ENCODE results near the gene AP1M1.
"Not testable (repeated sequence)": the region's sequence is repeated elsewhere in the genome, so short reads cannot be mapped to it uniquely, and the experiment has no call there.

AP1M1 gene

DNA sequence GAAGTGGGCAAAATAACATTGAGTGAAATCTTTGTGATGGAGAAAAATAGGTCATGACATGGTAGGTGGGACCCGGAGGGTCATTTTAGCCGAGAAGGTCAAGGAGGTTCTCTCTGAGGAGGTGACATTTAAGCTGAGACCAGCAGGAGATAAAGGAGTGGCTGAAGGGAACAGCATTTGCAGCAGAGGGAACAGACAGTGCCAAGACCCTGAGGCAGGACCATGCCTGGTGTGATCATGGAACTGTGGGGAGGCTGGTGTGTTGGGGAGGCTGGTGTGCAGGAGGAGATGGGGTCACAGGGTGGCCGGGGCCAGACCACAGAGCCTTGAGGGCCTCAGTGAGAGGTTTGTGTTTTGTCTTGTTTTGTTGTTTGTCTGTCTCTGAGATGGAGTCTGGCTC lies 67.5 kb downstream of the AP1M1 start:
- no peak for DNase-seq

DNA sequence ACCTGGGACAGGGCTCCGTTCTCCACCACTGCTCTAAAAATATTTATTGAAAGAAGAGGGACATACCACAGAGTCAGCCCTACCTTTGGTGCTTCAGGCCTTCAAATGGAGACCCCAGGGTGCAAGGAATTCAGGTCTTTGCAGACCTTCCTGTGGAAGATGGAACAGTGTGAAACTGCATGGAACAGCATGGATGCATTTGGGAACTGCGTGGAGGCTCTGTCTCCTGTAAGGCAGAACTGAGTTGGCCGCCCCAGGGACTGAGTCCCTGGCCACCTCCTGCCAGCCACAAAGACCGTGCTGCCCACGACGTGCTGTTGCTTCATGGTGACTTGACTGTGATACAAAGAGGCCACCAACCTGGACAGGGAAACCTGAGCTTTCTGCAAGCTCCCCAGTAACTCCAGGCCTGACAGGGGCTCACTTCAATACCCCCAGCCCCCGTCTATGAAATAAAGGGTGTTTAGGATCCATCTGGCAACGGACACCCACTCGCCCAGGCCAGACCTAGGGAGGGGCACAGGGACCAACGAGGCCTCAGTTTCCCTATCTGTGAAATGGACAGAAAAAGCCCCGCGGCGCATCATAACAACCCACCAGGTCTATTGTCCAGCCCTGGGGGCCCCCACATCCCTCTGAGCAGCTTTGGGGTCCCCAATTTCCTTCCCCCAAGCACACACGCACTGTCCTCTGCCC lies 68.3 kb downstream of the AP1M1 start:
- DNase-seq = no peak

DNA sequence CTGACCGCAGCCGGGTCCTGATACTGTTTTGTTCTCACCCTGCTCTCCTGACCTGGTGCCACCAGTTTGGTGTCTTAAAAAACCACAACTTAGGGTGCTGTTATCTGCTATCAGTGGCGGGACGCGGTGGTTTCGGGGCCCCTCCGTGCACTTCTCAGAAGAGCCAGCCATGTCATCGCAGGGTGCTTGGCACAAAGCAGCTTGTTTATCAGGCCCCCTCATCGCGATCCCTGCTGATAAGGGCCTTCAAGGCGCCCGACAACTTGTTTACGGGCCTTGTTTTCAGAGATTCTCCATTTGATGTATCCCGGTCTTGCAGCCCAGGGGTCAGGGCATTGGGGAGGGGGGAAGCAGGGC lies 68.9 kb downstream of the AP1M1 start:
- peak in 4 of 6 experiments; percentile 18 to 26 (median 23) for DNase-seq

DNA sequence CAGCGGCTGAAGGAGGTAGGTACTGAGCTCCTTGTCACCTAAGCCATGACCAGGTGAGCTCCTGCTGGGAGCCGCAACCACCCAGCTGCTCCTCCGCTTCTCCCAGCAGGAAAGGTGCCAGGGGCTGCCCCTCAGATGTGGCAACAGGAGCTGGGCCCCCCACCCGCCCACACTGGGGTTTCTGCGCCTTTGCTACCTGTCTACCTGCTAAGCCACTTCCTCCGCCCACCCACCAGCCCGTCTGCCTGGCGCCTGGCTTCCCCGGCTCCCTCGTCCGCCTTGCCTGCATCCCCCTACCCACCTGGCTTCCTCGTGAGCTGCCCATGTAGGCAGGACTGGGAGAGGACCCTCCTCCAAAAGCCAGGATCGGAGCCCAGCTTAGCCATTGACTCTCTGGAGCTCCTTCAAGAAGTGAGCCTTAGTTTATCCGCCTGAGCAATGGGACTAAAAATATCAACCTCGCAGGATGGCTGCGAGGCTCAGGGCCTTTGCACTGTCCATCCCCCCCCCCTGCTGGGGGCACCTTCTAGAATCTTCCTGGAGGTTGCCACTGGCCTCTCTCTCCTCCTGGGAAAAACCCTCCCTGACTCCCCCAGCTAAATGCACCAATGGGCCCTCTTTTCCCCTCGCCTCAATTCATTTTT lies 71.1 kb downstream of the AP1M1 start:
- DNase-seq = peak in 5 of 6 experiments; percentile 14 to 52 (median 25)

DNA sequence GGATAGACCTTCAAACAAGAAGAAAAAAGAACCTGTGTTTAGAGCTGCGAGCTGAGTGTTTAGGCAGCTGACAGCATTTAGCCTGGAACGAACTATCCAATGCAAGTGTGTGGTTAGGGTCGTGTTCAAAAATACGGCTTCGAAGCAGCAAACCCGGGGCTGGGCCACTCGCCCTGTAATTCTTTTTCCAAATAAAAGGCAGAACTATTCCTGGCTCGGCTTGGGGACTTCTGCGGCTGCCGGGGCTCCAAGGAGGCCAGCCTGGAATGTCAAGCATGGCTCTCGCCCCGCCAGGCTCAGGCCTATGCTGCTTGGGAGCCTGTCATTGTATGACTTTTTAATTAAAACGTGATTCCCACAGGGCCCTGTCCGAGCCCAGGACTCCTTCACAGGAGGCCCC lies 75.2 kb downstream of the AP1M1 start:
- no peak for DNase-seq

DNA sequence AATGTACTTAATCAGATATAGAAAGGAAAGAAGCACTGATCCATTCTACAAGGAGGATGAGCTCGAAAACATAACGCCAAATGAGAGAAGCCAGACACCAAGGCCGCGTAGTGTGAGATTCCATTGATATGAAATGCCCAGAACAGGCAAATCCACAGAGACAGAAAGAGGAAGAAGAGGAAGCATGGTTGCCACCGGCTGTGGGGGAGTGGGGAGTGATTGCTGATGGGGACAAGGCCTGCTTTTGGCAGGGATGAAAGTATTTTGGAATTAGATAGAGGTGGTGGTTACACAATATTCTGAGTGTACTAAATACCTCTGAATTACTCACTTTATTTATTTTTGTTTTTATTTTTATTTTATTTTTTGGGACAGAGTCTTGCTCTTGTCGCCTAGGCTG lies 76.7 kb downstream of the AP1M1 start:
- no peak for DNase-seq

DNA sequence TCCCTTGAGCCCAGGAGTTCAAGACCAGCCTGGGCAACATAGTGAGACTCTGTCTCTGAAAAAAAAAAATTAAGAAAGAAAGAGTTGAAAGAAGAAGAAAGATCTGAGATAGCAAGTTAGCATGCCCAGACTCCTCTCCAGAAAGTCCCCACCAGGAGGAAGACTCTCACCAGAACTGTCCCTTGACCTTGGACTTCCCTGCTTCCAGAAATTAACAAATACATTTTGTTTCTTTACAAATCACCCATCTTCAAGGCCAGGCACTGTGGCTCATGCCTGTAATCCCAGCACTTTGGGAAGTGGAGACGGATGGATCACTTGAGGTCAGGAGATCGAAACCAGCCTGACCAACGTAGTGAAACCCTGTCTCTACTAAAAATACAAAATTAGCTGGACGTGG lies 82.6 kb downstream of the AP1M1 start:
- DNase-seq = no peak

DNA sequence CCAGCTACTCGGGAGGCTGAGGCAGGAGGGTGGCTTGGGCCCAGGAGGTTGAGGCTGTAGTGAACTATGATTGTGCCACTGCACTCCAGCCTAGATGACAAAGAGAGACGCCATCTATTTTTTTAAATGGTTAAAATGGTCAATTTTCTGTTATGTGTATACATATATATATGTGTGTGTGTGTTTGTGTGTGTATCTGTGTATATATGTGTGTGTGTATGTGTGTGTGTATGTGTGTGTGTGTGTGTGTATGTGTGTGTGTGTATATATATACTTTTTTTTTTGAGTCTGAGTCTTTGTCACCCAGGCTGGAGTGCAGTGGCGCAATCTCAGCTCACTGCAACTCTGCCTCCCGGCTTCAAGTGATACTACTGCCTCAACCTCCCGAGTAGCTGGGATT lies 84.0 kb downstream of the AP1M1 start:
- DNase-seq = no peak

DNA sequence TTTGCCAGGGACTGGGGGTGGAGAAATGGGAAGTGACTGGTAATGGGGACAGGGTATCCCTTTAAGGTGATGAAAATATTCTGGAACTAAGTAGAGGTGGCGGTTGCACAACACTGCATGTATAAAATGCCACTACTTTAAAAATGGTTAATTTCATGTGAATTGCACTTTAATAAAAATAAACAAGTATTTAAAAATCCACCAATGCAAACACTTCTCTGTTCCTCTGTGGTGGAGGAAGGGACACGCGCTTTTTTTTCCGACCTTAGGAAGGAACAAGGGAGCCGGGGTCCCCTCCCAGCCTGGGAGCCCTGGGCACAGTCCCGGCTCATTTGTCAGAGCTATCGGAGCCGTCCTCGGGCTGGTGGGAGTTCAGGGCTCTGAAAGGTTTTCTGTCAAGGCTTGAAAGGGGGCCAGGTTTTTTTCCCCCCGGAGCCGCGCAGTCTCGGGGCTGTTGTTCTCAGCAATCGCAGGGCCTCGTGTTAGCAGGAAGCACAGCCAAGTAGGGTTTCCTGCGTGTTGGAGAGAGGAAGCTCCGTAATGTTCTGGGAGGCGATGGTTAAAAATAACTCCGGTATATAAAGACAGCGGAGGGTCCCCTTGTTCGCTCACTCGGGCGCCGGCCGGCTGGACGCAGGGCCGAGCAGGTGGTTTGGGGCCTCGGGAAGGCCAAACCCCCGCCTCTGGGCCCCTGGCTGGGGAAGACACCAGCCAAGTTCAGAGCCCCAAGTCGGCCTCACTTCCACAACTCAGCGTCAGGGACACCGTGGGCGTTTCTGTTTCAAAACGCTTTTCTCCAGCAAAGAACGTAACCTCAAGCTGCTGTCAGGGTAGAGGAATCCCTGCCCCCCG lies 85.7 kb downstream of the AP1M1 start:
- peak; percentile 35 to 80 (median 48) for DNase-seq

DNA sequence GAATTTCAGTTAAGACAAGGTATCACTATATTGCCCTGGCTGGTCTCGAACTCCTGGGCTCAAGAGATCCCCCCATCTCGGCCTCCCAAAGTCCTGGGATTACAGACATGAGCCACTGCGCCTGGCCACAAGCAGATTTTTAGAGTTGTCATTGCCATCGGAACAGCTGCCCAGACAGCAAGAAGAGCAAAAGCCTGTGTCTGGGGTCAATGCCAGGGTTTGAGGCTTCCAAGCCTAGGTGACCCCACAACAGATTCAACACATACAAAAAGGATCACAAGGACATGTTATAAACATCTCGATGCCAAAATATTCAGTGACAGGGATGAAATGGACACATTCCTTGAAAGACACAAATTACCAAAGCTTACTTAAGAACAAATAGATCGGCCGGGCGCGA lies 86.8 kb downstream of the AP1M1 start:
- DNase-seq = no peak

DNA sequence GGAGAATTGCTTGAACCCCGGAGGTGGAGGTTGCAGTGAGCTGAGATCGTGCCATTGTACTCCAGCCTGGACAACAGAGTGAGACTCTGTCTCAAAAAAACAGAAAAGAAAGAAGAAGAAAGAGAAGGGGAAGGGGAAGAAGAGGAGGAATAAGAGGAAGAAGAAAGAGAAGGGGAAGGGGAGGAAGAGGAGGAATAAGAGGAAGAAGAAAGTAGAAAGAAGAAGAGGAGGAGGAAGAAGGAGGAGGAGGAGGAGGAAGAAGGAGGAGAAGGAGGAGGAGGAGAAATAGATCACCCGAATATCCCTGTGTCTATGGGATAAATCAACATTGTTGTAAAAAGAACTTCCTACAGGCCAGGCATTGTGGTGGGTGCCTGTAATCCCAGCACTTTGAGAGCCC lies 87.4 kb downstream of the AP1M1 start:
- DNase-seq = not testable (repeated sequence)

DNA sequence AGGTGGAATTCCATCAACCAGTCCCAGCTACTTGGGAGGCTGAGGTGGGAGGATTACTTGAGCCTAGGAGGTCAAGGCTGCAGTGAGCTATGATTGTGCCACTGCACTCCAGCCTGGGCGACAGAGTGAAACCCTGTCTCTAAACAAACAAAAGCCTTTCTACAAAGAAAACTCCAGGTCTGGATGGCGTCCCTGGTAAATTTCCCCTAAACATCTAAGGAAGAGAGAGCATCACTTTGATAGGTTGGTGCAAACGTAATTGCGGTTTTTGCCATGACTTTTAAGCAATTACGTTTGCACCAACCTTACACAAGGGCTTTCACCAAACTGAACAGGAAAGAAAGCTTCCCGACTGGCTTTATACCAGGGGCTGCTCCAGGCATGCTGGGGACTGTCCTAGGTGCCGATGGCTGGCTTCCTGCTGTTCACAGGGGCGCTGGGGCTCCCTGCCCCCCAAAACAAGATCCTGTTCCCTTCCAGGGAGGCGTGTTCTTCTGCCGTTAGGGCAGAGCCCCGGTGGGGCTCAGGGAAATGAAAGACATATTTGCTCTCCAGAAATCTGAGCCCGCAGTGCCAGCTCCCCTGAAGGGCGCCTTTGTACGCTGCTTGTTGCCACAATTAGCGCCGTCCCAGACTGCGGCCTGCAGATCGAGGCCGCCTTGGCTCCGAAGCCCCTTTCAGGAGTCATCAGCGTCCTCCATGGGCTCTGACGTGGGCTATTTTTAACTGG lies 88.2 kb downstream of the AP1M1 start:
- peak in 4 of 6 experiments; percentile 12 to 36 (median 22) for DNase-seq

DNA sequence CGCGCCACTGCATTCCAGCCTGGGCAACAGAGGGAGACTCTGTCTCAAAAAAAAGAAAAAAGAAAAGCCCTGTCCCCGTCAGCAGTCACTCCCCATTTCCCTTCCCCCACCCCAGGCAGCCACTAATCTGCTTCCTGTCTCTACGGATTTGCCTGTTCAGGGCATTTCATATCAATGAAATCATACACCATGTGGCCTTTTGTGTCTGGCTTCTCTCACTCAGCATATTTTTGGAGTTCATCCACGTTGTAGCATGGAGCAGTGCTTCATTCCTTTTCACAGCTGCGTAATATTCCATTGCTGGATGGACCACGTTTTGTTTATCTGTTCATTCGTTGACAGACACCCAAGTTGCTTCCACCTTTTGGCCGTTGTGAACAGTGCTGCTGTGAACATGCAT lies 90.8 kb downstream of the AP1M1 start:
- peak in 2 of 6 experiments; percentile 8 to 28 for DNase-seq

DNA sequence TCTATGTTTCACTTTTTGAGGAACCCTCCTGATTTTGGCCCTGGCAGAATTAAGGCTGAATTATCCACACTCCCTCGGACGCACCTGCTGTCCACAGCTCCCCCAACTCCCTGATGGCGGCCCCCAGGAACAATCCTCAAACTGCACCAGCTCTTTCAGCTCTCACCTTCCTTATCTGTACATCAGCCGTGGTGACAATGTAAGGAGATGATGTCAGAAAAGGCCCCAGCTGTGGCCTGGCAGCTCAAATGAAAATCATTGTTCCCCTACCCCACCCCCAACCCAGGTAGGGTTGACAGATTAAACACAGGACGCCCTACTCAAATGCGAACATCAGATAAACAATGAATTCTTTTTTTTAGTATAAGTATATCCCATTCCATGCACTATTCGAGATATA lies 91.9 kb downstream of the AP1M1 start:
- DNase-seq = no peak

DNA sequence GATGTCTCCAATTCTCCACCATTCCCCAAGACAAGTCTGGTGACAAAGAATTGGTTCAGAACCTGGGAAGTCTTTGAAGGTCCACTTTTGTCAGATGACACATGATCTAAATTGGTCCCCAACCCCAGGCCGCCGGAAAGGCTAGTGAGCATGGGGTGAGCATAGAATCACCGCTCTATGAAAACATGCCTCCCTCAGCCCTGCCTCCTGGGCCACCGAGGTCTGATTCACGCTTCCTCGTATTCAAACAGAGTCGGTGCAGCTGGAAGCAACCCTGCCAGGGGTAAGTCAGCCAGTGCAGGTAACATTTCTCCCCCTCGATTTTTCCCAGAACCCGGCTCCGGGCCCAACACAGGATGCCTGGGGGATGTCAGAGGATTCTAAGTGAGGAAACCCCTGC lies 93.0 kb downstream of the AP1M1 start:
- no peak for DNase-seq

DNA sequence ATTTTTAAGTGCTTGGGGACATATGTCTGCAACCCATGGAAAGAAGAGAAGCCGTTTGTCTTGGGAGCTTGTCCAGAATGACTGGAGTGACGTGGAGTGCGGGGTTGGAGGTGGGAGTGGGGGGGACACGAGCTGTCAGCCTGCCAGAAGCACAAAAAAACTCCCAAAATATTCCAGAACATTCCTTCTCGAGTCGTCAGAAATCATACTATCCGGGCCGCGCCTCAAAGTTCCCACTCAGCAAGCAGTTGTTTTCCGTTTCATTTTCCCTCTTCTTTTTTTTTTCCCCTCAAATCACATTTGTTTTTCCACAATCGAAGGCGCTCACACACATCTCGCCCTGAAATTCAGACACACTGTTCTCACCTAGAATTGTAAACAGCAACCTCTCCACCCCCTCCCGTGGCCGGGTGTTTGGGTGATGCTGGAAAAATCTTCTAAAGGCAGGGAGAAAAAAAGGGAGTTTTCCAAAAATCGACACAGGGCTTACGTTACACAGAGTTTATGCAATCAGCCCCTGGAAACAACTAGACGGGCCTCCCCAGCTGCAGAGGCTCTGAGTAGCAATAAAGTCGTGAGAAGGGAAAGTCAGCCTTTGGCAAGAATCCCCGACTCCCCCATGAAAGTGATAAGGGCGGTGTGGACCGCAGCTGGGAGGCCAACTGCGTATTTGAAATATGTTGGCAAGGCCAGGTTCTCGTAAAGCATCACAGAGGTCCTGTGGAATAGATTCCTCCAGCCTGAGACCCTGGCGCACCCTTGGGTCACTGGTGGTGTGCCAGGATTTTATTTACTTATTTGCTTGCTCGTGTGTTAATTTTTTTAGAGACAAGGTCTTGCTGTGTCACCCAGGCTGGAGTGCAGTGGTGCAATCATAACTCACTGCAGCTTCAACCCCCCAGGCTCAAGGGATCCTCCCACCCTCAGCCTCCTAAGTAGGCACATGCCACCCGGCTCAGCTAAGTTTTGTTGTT lies 95.7 kb downstream of the AP1M1 start:
- no peak for DNase-seq

DNA sequence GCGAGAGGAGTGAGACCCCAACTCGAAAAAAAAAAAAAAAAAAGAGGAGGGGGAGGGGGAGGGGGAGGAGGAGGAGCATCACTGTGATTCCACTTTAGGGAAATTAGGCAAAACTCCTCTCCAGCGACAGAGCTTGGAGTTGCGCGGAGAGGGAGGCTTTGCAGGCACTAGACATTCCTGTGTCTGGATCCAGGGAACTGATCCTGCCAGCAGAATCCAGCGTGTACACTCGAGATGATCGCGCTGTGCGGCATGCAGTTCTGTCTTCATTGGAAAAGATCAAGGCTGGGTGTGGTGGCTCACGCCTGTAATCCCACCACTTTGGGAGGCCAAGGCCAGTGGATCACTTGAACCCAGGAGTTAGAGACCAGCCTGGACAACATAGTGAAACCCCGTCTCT lies 97.3 kb downstream of the AP1M1 start:
- no peak for DNase-seq
